ENCODE data around the gene ACER3.

Gene ACER3

GRCh38 chr11:76911415-76911808 is 50.7 kb downstream of the ACER3 start:
- H3K9me3 Mint-ChIP-seq = no peaks in the 10 kb centered on the region
- H3K27me3 Mint-ChIP-seq = no peaks in the 10 kb centered on the region
- no peak overlapping the region for H3K4me3 Mint-ChIP-seq
- no peak overlapping the region for H3K27ac Mint-ChIP-seq
- H3K4me1 Mint-ChIP-seq (ENCODE audit: low read depth) = no peaks in the 10 kb centered on the region
- H3K36me3 Mint-ChIP-seq (ENCODE audit: low read depth) = peaks cover 5% of the 10 kb centered on the region

- Mint-ChIP-seq H3K27ac (no peak overlapping the region), H3K4me3 (no peak overlapping the region), H3K4me1 (ENCODE audit: low read depth) (peaks cover 4% of the 10 kb centered on the region), H3K9me3 (no peaks in the 10 kb centered on the region), H3K27me3 (no peaks in the 10 kb centered on the region), H3K36me3 (ENCODE audit: low read depth) (no peaks in the 10 kb centered on the region)
Observed at GRCh38 chr11:76916712-76917111, 56.0 kb downstream of the ACER3 start.

GRCh38 chr11:76918941-76919386 is 58.2 kb downstream of the ACER3 start:
- no peak overlapping the region for H3K4me3 Mint-ChIP-seq
- H3K4me1 Mint-ChIP-seq (ENCODE audit: low read depth) = peaks cover 4% of the 10 kb centered on the region
- no peaks in the 10 kb centered on the region for H3K9me3 Mint-ChIP-seq
- H3K27me3 Mint-ChIP-seq = no peaks in the 10 kb centered on the region
- no peak overlapping the region for H3K27ac Mint-ChIP-seq
- H3K36me3 Mint-ChIP-seq (ENCODE audit: low read depth) = no peaks in the 10 kb centered on the region

- Mint-ChIP-seq H3K4me3 (no peak overlapping the region), H3K27me3 (no peaks in the 10 kb centered on the region), H3K9me3 (no peaks in the 10 kb centered on the region), H3K4me1 (ENCODE audit: low read depth) (peaks cover 4% of the 10 kb centered on the region), H3K27ac (no peak overlapping the region), H3K36me3 (ENCODE audit: low read depth) (no peaks in the 10 kb centered on the region)
Observed at GRCh38 chr11:76919467-76919866, 58.7 kb downstream of the ACER3 start.

- no peaks in the 10 kb centered on the region for H3K36me3 Mint-ChIP-seq (ENCODE audit: low read depth)
- no peak overlapping the region for H3K27ac Mint-ChIP-seq
- no peaks in the 10 kb centered on the region for H3K27me3 Mint-ChIP-seq
- H3K4me3 Mint-ChIP-seq = peak overlapping the region; percentile 39
- no peaks in the 10 kb centered on the region for H3K9me3 Mint-ChIP-seq
- peaks cover 4% of the 10 kb centered on the region for H3K4me1 Mint-ChIP-seq (ENCODE audit: low read depth)
Observed at GRCh38 chr11:76919887-76920746, 59.4 kb downstream of the ACER3 start.

DNA sequence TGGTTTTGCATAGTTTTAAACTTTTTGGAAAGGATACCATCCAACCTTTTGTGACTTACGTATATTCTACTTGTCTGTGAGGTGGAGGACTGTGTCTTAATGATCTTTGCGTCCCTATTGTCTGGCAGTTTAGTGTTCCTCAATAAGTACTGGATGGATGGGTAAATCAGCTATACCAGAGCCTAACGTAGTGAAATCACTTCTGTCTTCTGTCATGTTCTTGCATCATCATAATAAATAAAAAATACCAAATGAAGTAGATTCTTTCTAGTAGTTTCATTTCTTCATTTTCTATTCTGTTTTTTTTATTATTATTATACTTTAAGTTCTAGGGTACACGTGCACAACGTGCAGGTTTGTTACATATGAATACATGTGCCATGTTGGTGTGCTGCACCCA is 66.4 kb downstream of the ACER3 start:
- H3K27me3 Mint-ChIP-seq = no peaks in the 10 kb centered on the region
- no peak overlapping the region for H3K27ac Mint-ChIP-seq
- H3K4me3 Mint-ChIP-seq = no peak overlapping the region
- no peaks in the 10 kb centered on the region for H3K9me3 Mint-ChIP-seq
- H3K4me1 Mint-ChIP-seq (ENCODE audit: low read depth) = no peaks in the 10 kb centered on the region
- H3K36me3 Mint-ChIP-seq (ENCODE audit: low read depth) = peaks cover 12% of the 10 kb centered on the region

GRCh38 chr11:76935042-76935441 is 74.3 kb downstream of the ACER3 start:
- no peaks in the 10 kb centered on the region for H3K4me1 Mint-ChIP-seq (ENCODE audit: low read depth)
- no peak overlapping the region for H3K4me3 Mint-ChIP-seq
- H3K27me3 Mint-ChIP-seq = no peaks in the 10 kb centered on the region
- H3K36me3 Mint-ChIP-seq (ENCODE audit: low read depth) = peaks cover 28% of the 10 kb centered on the region
- no peak overlapping the region for H3K27ac Mint-ChIP-seq
- peaks cover 6% of the 10 kb centered on the region for H3K9me3 Mint-ChIP-seq

GRCh38 chr11:76939219-76939631 is 78.5 kb downstream of the ACER3 start:
- Mint-ChIP-seq H3K4me1 (ENCODE audit: low read depth) (no peaks in the 10 kb centered on the region), H3K4me3 (no peak overlapping the region), H3K27me3 (no peaks in the 10 kb centered on the region), H3K27ac (no peak overlapping the region), H3K36me3 (ENCODE audit: low read depth) (peaks cover 34% of the 10 kb centered on the region), H3K9me3 (peaks cover 14% of the 10 kb centered on the region)

GRCh38 chr11:76944225-76944624 is 83.5 kb downstream of the ACER3 start:
- Mint-ChIP-seq H3K4me1 (ENCODE audit: low read depth) (no peaks in the 10 kb centered on the region), H3K4me3 (no peak overlapping the region), H3K27ac (no peak overlapping the region), H3K36me3 (ENCODE audit: low read depth) (peaks cover 25% of the 10 kb centered on the region), H3K27me3 (no peaks in the 10 kb centered on the region), H3K9me3 (peaks cover 19% of the 10 kb centered on the region)

GRCh38 chr11:76946223-76946622 is 85.5 kb downstream of the ACER3 start:
- Mint-ChIP-seq H3K27me3 (no peaks in the 10 kb centered on the region), H3K36me3 (ENCODE audit: low read depth) (peaks cover 25% of the 10 kb centered on the region), H3K9me3 (peaks cover 19% of the 10 kb centered on the region), H3K27ac (no peak overlapping the region), H3K4me3 (no peak overlapping the region), H3K4me1 (ENCODE audit: low read depth) (no peaks in the 10 kb centered on the region)

- no peaks in the 10 kb centered on the region for H3K4me1 Mint-ChIP-seq (ENCODE audit: low read depth)
- no peak overlapping the region for H3K4me3 Mint-ChIP-seq
- H3K27me3 Mint-ChIP-seq = no peaks in the 10 kb centered on the region
- H3K36me3 Mint-ChIP-seq (ENCODE audit: low read depth) = peaks cover 23% of the 10 kb centered on the region
- no peak overlapping the region for H3K27ac Mint-ChIP-seq
- H3K9me3 Mint-ChIP-seq = peaks cover 19% of the 10 kb centered on the region
Observed at GRCh38 chr11:76947190-76947589, 86.5 kb downstream of the ACER3 start.

GRCh38 chr11:76947800-76948199 is 87.1 kb downstream of the ACER3 start:
- H3K9me3 Mint-ChIP-seq = peaks cover 19% of the 10 kb centered on the region
- H3K4me1 Mint-ChIP-seq (ENCODE audit: low read depth) = no peaks in the 10 kb centered on the region
- H3K27me3 Mint-ChIP-seq = no peaks in the 10 kb centered on the region
- peaks cover 17% of the 10 kb centered on the region for H3K36me3 Mint-ChIP-seq (ENCODE audit: low read depth)
- no peak overlapping the region for H3K4me3 Mint-ChIP-seq
- H3K27ac Mint-ChIP-seq = no peak overlapping the region

GRCh38 chr11:76955459-76956114 is 94.9 kb downstream of the ACER3 start:
- no peaks in the 10 kb centered on the region for H3K27me3 Mint-ChIP-seq
- H3K27ac Mint-ChIP-seq = no peak overlapping the region
- H3K4me3 Mint-ChIP-seq = no peak overlapping the region
- no peaks in the 10 kb centered on the region for H3K4me1 Mint-ChIP-seq (ENCODE audit: low read depth)
- peaks cover 11% of the 10 kb centered on the region for H3K36me3 Mint-ChIP-seq (ENCODE audit: low read depth)
- H3K9me3 Mint-ChIP-seq = no peaks in the 10 kb centered on the region

DNA sequence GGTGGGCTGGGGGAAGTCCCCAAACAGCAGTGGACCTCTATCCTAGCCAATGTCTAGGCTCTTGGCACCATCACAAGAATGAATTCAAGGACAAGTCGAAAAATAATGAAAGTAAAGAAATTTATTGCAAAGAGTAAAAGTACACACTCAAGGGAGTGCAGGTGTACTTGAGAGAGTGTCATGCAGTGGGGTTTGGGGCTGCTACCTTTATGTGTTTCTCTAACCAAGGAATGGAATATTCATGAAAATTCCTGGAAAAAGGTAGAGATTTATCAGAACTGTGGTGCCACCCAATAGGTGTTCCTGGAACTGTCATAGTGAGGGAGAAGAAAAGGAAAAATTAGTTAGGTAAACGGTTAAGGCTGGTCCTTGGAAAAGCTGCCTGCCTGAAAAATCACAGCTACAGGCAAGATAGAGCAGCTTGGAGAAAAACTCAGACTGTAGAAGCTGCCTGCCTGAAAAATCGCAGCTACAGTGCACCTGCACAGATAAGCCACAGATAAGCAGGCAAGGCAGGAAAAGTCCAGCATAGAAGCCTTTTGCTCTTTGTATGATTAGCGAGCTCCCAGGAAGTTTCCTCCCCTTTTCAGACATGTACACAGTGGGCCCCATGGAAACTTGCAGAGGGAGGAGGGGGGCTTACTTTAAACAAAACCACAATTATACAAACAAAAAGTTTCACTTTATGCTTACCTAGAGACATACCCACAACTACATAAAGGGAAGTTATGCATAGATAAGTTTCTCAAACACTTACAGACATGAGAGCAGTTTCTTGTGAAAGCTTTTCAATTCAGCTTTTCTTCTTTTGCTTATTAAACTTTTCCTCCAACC is 102.1 kb downstream of the ACER3 start:
- Mint-ChIP-seq H3K4me3 (no peak overlapping the region), H3K4me1 (ENCODE audit: low read depth) (peaks cover 8% of the 10 kb centered on the region), H3K9me3 (no peaks in the 10 kb centered on the region), H3K27me3 (no peaks in the 10 kb centered on the region), H3K27ac (no peak overlapping the region), H3K36me3 (ENCODE audit: low read depth) (peaks cover 16% of the 10 kb centered on the region)
